GM11168 (cell line): ENCODE data around the gene JPH3.
"Not testable (repeated sequence)": the region's sequence is repeated elsewhere in the genome, so short reads cannot be mapped to it uniquely, and the experiment has no call there.

Experiments used
- in situ Hi-C: fragments of 300-500 bp; cut with MboI; formaldehyde crosslinking; loops from one replicate; pipeline ENCODE4 v1.12.0; 2022; ENCODE audit warnings: low sequenced_read_pairs; ENCODE audit not compliant: unreplicated experiment

The JPH3 gene

GRCh38 chr16:87675111-87675719 is 72.9 kb downstream of the JPH3 start:
- in situ Hi-C loops, result no loop called here

- in situ Hi-C loops, result no loop called here
Observed at GRCh38 chr16:87677830-87678229, 75.5 kb downstream of the JPH3 start.

- in situ Hi-C loops, result no loop called here
Observed at GRCh38 chr16:87678618-87679017, 76.3 kb downstream of the JPH3 start.

GRCh38 chr16:87679593-87680271 is 77.4 kb downstream of the JPH3 start:
- in situ Hi-C loops, result no loop called here

DNA sequence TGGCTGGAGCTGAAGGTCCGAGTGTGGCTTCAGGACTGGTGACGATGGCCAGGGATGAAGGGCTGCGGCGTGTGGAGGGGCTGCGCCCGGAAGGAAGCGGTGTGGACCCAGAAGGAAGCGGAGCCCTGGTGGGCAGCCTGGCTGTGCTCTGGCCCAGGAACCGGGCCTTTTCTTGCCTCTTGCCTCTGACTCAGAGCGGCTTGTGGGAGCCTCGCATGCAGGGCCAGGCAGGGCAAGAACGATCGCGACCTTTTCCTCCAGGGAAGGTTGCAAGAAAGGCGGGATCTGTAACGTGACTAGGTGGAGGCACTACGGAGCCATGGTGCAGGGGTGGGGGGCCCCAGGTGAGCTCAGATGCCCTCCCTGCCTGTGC is 78.0 kb downstream of the JPH3 start:
- in situ Hi-C loops, result no loop called here

- in situ Hi-C loops, result not testable (repeated sequence)
Observed at GRCh38 chr16:87681051-87681602, 78.8 kb downstream of the JPH3 start.

- in situ Hi-C loops, result no loop called here
Observed at GRCh38 chr16:87681981-87682570, 79.8 kb downstream of the JPH3 start.

DNA sequence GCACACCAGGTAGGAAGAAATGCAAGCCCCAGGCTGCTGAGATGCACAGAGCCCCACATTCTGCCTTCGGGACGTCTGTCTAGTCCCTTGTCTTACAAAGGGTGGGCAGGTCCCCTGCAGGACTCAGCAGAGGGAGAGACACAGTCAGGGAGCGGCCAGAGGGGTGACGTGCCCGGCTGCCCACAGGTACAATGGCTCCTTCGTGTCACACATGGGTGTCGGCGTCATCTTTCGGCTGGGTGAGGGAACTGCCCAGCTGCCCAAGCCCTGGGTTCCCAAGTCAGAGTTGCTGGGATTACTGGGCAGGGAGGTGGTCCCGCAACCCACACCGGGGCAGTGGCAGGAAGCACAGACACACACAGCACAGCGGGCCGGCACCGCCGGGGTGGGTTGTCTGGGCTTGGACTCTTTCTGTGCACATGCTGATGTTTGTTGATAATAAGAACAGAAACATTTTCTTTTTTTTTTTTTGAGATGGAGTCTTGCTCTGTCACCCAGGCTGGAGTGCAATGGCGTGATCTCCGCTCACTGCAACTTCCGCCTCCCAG is 80.6 kb downstream of the JPH3 start:
- in situ Hi-C loops, result no loop called here

DNA sequence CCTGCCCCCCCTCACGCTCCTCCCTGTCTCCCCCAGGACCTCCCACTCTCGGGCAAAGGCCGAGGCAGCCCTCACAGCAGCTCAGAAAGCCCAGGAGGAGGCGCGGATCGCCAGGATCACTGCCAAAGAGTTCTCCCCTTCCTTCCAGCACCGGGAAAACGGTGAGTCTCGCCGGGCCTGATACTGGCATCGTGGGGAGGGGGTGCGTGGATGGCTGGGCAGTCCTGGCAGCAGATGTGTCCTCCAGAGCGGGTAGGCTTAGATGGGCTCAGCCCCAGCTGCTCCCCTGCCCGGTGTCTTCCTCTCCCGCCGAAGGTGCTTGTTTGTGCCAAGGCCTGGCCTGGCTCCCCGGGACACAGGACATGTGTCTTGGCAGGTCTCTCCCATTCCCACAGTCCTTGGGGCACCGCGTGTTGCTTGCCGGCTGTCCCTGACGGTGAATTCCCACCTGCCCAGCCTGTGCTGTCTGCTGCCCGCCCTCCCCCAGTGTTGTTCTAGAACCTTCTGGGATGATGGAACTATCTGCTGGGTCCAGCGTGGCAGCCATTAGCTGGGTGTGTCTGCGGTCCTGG is 81.9 kb downstream of the JPH3 start:
- in situ Hi-C loops, result no loop called here

DNA sequence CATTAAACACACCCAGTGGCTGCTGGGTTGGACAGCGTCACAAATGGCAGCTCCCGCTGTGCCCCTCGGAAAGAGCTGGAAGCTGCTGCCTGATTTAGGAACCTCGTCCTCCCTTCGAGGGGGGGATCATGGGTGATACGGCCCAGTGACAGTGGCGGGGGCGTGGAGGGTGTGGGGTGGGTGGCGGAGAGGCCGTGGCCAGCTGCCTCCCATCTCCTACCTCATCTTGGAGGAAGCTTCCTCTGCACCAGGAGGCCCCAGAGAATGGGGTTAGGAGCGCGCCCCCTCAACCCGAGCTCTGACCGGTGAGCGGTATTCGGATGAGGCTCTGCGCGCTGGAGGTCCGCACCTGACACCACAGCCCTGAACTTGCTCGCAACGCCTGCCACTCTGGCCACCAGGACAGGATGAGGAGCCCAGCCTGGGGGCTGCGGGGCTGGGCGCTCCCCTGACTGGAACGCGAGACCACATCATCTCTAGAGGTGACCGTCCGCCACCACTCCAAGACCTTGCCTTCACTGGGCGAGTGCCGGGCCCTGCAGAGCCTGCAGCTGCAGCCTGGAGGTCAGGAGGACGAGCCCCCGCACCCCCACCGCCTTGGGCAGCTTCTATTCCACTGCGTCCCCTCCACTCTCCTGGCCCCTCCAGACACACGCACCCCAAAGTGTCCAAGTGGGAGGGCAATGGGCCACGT is 82.5 kb downstream of the JPH3 start:
- in situ Hi-C loops, result no loop called here

DNA sequence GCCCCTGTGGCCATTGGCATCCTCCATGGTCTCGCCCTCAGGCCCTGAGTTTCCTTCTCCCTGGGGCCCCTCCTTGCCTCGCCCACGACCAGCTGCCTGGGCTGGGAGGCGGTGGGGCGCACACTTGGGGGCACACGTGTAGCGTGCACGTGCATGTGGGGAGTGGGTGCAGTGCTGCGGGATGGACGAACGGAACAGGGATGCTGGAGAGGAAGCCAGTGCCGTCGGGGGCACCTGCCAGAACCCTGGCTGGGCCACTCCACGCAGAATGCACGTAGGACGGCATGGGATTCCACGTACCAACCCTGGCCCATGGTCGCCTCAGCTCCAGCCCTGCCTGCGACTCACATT is 83.1 kb downstream of the JPH3 start:
- in situ Hi-C loops, result no loop called here

- in situ Hi-C loops, result no loop called here
Observed at GRCh38 chr16:87685766-87686165, 83.5 kb downstream of the JPH3 start.

GRCh38 chr16:87686697-87687096 is 84.4 kb downstream of the JPH3 start:
- in situ Hi-C loops, result no loop called here

- in situ Hi-C loops, result no loop called here
Observed at GRCh38 chr16:87687126-87687910, 85.0 kb downstream of the JPH3 start.

GRCh38 chr16:87687998-87688529 is 85.8 kb downstream of the JPH3 start:
- in situ Hi-C loops, result no loop called here

- in situ Hi-C loops, result no loop called here
Observed at GRCh38 chr16:87688876-87689815, 86.8 kb downstream of the JPH3 start.

GRCh38 chr16:87689956-87690465 is 87.7 kb downstream of the JPH3 start:
- in situ Hi-C loops, result no loop called here
